Karpas-422 (cell line): ENCODE results near the gene ZNF536. TPM values are rescaled to one million over a fixed set of nuclear protein-coding genes. Genes with fewer than 3 reads are reported as not detected.

Experiments
- DNase-seq: peaks from one replicate; pipeline ENCODE4 v3.0.0-alpha.2; 2015
- H2AFZ ChIP-seq: fragments of 200-600 bp; sonication (generic); 2 replicates; pipeline ENCODE4 v1.6.1; 2014; ENCODE audit warnings: antibody characterized with exemption, low read length, mixed read lengths
- H3K27ac ChIP-seq: fragments of 200-600 bp; sonication (generic); 2 replicates; pipeline ENCODE4 v1.5.1; 2014; ENCODE audit warnings: mild to moderate bottlenecking, low read length, moderate library complexity
- H3K27me3 ChIP-seq: fragments of 200-600 bp; sonication (generic); 2 replicates; pipeline ENCODE4 v1.6.1; 2014; ENCODE audit warnings: low read length, mixed read lengths
- H3K36me3 ChIP-seq: fragments of 200-600 bp; sonication (generic); 2 replicates; pipeline ENCODE4 v1.6.1; 2014; ENCODE audit warnings: low read length, mixed read lengths; ENCODE audit not compliant: insufficient read depth
- H3K4me1 ChIP-seq: fragments of 200-600 bp; sonication (generic); 2 replicates; pipeline ENCODE4 v1.6.1; 2014; ENCODE audit warnings: mild to moderate bottlenecking, low read length, mixed read lengths
- H3K4me2 ChIP-seq: fragments of 200-600 bp; sonication (generic); 2 replicates; pipeline ENCODE4 v1.6.1; 2014; ENCODE audit warnings: low read length, low read depth, mild to moderate bottlenecking; ENCODE audit not compliant: poor library complexity, severe bottlenecking
- H3K4me3 ChIP-seq: fragments of 200-600 bp; sonication (generic); 2 replicates; pipeline ENCODE4 v1.5.1; 2014; ENCODE audit warnings: mild to moderate bottlenecking, antibody characterized with exemption, low read length, mixed read lengths
- H3K79me2 ChIP-seq: fragments of 200-600 bp; sonication (generic); 2 replicates; pipeline ENCODE4 v1.6.1; 2014; ENCODE audit warnings: mild to moderate bottlenecking, low read length, mixed read lengths
- H3K9ac ChIP-seq: fragments of 200-600 bp; sonication (generic); 2 replicates; pipeline ENCODE4 v1.6.0; 2014; ENCODE audit warnings: low read length
- H3K9me2 ChIP-seq: fragments of 200-600 bp; sonication (generic), shearing (Covaris generic); replicated peaks from 2 replicates; pipeline ENCODE4 v1.6.0; 2014; ENCODE audit warnings: mild to moderate bottlenecking, low read length, moderate library complexity; ENCODE audit not compliant: insufficient read depth
- H3K9me3 ChIP-seq: fragments of 300-700, 200-600 bp; sonication (generic); 2 replicates; pipeline ENCODE4 v1.6.1; 2014; ENCODE audit warnings: low read length, mixed read lengths
- H4K20me1 ChIP-seq: fragments of 200-600 bp; sonication (generic); 2 replicates; pipeline ENCODE4 v1.6.1; 2014; ENCODE audit warnings: mild to moderate bottlenecking, antibody characterized with exemption, low read length, low read depth; ENCODE audit not compliant: insufficient read depth
- total RNA-seq: library from RNA; depleted of rRNA; stranded (reverse); fragments of >200 nt; shearing (Covaris generic); gene quantifications from 2 replicates; pipeline ENCODE4 v1.2.3, GENCODE V29; 2014; ENCODE audit warnings: low replicate concordance

ZNF536 gene
- total RNA-seq, 1 experiment from 2014 or later: 7.0 TPM

DNA sequence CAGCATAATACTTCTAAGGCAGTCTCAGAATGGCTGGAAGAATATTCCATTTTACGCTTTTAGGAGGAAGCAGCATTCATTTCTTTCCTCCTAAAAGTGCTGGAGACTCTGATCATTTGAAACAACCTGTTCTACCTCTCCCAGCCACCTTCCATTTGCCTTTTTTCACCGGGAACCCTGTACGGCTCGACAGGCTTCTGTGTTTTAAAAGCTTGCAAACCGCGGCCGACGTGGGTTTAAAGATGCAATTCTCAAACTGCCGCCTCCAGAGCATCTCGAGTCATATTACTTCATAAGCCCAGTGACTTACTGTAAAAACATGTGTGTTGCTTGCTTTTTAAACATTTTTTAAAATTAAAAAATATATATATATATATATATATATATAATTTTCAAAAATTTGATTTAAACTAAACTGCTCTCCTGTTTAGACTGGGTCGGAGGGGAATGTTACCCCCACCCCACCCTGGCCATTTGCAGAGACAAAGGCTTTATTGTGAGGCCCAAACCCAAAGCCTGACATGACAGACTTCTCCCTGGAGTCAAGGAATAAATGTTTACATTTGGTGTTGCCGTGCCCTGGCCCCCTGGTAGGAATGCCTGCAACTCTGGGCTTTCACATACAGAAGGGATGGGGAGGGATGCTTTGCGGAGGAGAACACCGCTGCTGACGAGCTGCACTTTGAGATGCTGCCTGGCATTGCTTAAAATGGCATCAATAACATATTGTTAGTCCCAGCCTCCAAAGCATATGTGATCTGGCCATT lies 30.4 kb downstream of the ZNF536 start:
- no peak overlapping the region for H3K4me3 ChIP-seq
- no peak overlapping the region for H3K9ac ChIP-seq
- no peak overlapping the region for H2AFZ ChIP-seq
- no peaks in the 10 kb centered on the region for H3K27me3 ChIP-seq
- no peak for DNase-seq
- H3K4me2 ChIP-seq: no peak overlapping the region
- no peak overlapping the region for H3K27ac ChIP-seq
- peaks cover 32% of the 10 kb centered on the region for H3K4me1 ChIP-seq
- H4K20me1 ChIP-seq: no peaks in the 10 kb centered on the region
- H3K79me2 ChIP-seq: no peaks in the 10 kb centered on the region
- H3K36me3 ChIP-seq: no peaks in the 10 kb centered on the region
- no peaks in the 10 kb centered on the region for H3K9me2 ChIP-seq
- H3K9me3 ChIP-seq: no peaks in the 10 kb centered on the region

DNA sequence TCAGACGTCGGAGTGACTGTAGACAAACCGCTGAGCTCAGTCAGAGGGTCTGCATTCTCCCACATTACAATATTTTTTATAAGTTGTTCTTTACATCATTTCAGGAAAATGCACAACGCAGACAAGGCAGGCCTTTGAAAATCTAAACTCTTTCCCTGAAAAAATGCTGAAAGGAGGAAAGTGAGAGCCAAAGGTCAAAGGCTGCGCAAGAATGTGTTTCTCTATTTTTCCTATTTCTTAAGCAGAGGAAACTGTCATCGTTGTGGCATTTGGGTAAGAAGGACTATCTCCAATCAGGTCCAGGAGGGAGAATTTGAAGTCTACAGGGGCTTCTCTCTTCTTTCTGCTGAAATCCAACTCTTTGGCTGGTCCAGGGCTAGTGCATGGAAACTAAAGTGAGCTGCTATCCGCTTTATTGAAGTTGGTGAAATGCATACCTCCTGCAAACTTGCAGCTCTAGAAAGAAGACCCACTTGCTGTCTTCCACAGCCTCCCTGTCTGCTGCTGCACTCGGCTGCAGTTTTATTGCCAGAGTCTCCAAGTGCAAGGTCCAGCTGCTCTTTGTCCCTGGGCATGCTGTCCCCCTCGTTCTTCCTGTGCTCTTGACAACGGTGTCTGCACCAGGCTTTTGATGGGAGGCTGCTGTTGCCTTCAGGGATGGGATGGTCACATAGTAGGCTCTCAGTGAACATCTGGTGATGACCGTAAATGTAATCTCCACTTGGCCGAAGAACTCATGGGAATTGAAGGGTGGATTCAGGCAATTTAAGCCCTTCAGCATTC lies 31.2 kb downstream of the ZNF536 start:
- Histone ChIP-seq H3K79me2 (no peaks in the 10 kb centered on the region), H3K9me3 (no peaks in the 10 kb centered on the region), H3K27ac (no peak overlapping the region), H3K9ac (no peak overlapping the region), H3K9me2 (no peaks in the 10 kb centered on the region), H3K4me1 (peaks cover 32% of the 10 kb centered on the region), H3K4me2 (no peak overlapping the region), H3K36me3 (no peaks in the 10 kb centered on the region), H4K20me1 (no peaks in the 10 kb centered on the region), H3K27me3 (no peaks in the 10 kb centered on the region), H3K4me3 (no peak overlapping the region), H2AFZ (no peak overlapping the region)
- DNase-seq: no peak

DNA sequence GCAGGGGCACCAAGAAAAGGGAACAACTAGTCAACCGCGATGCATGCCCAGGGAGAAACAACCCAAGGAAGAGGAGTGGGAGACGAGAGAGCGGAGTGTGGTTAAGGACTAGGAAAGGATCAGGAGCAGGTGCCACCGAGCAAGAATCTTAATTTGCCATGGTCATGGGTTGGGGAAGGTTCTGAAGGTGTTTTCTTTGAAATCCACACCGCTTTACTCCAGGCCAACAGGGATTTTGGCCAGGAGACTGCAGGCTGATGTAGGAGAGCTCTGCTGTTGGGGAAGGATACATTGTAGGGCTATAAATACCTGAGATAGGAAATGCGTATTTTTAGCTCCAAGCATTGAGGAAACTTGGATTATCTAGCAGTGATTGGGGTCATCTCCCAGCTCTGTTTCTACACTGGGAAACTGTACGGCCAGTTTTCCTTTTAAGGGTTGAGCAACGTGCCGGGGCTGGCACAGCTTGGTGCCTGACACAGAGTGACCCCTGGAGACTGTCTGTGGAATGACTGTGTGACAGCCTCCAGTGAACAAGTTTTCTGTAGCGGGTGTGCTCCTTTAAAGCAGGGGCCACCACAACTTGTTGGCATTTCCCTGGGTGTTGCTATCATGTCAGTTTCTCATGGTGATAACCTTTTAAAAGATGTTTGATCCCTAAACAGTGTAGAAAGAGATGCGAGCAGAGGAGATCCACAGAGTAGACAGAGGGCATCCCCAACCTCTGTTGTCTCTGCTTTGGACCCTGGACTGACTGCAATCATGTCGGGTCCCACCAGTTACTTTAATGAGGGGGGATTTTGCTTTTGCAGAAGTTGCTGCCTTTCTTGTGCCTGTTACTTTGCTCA lies 34.3 kb downstream of the ZNF536 start:
- Histone ChIP-seq H3K9ac (0 out of 2 replicates have a peak overlapping the region, but pooled peaks have one; percentile 34), H3K79me2 (no peaks in the 10 kb centered on the region), H3K4me3 (no peak overlapping the region), H3K27ac (no peak overlapping the region), H4K20me1 (no peaks in the 10 kb centered on the region), H3K36me3 (no peaks in the 10 kb centered on the region), H3K4me2 (peak overlapping the region; percentile 30), H3K9me2 (no peaks in the 10 kb centered on the region), H3K9me3 (no peaks in the 10 kb centered on the region), H2AFZ (peak overlapping the region; percentile 3; the same call in 1 of the 2 replicates), H3K4me1 (peaks cover 27% of the 10 kb centered on the region), H3K27me3 (no peaks in the 10 kb centered on the region)
- DNase-seq: peak; percentile 85

DNA sequence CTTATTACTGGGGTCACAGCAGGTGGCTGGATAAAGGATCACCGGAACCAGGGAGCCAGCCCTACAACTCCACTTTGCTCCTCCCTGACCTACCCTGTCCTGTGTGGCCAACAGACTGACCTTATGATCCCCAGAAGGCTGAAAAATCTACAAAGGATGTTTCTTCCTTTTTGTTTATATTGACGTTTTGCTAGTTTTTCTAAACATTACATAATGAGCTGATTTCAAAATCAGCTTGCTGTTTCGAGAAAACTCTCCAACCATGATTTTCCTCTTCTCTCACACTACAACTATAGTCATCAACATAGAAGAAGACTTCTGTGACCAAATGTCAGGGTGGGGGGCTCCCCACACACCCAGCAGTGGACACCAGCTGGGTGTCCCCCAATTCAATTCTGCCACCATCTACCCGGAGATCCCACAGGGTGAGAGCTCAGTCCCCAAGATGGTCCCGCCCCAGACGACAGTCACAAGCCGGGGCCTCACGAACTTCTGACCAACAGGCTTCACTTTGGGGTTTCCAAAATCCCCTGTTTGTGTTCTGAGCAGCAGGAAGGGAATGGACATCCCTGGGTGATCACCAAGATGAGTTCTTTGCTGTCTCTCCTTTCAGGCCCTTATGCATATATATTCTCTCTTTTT lies 35.0 kb downstream of the ZNF536 start:
- no peaks in the 10 kb centered on the region for H3K79me2 ChIP-seq
- no peak overlapping the region for H3K27ac ChIP-seq
- 0 out of 2 replicates have a peak overlapping the region, but pooled peaks have one; percentile 34 for H3K9ac ChIP-seq
- H3K36me3 ChIP-seq: no peaks in the 10 kb centered on the region
- no peaks in the 10 kb centered on the region for H3K9me2 ChIP-seq
- H3K4me1 ChIP-seq: peaks cover 19% of the 10 kb centered on the region
- no peaks in the 10 kb centered on the region for H3K27me3 ChIP-seq
- H4K20me1 ChIP-seq: no peaks in the 10 kb centered on the region
- no peaks in the 10 kb centered on the region for H3K9me3 ChIP-seq
- no peak overlapping the region for H2AFZ ChIP-seq
- no peak overlapping the region for H3K4me3 ChIP-seq
- DNase-seq: no peak
- H3K4me2 ChIP-seq: no peak overlapping the region

DNA sequence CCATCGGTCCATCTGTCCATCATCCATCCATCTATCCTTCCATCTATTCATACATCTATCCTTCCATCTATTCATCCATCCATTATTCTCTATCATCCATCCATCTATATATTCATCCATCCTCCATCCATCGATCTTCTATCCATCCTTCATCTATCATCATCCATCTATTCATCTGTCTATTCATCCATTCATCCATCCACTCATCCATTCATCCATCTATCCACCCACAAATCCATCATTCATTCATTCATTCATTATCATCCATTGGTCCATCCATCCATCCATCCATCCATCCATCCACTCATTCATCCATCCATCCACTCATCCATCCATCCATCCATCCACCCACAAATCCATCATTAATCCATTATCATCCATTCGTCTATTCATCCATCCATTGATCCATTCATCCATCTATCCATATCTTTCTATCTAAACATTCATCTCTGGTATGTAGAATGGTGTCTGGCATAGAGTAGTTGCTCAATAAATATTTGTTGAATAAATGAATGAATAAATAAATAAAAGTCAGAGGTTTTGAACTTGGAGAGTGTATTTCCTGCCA lies 36.6 kb downstream of the ZNF536 start:
- H3K4me3 ChIP-seq: no peak overlapping the region
- no peaks in the 10 kb centered on the region for H3K9me2 ChIP-seq
- H3K4me2 ChIP-seq: no peak overlapping the region
- no peaks in the 10 kb centered on the region for H3K9me3 ChIP-seq
- H2AFZ ChIP-seq: no peak overlapping the region
- no peaks in the 10 kb centered on the region for H3K79me2 ChIP-seq
- H4K20me1 ChIP-seq: no peaks in the 10 kb centered on the region
- H3K36me3 ChIP-seq: no peaks in the 10 kb centered on the region
- DNase-seq: no peak
- no peaks in the 10 kb centered on the region for H3K27me3 ChIP-seq
- no peak overlapping the region for H3K27ac ChIP-seq
- peaks cover 13% of the 10 kb centered on the region for H3K4me1 ChIP-seq
- no peak overlapping the region for H3K9ac ChIP-seq

DNA sequence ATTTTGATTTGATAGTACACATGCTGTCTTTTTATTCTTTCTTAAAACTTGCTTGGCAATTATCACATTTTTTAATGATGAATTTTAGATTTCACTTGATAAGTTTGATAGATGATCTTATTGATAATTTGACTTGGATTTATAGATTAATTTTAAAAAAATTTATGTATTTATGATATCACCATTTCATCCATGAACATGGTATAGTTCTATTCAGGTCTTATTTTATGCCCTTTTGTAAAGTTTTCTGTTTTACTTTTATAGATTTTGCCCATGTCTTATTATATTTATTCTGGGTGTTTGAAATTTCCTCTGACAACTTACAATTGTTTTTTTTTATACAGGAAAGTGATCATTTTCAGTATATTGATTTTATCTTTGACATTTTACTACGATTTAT lies 39.5 kb downstream of the ZNF536 start:
- H3K27ac ChIP-seq: no peak overlapping the region
- no peaks in the 10 kb centered on the region for H3K9me2 ChIP-seq
- no peaks in the 10 kb centered on the region for H3K9me3 ChIP-seq
- H4K20me1 ChIP-seq: no peaks in the 10 kb centered on the region
- H3K4me2 ChIP-seq: no peak overlapping the region
- H3K36me3 ChIP-seq: no peaks in the 10 kb centered on the region
- H3K4me3 ChIP-seq: no peak overlapping the region
- H3K27me3 ChIP-seq: no peaks in the 10 kb centered on the region
- H2AFZ ChIP-seq: no peak overlapping the region
- no peak for DNase-seq
- H3K9ac ChIP-seq: no peak overlapping the region
- peaks cover 4% of the 10 kb centered on the region for H3K4me1 ChIP-seq
- no peaks in the 10 kb centered on the region for H3K79me2 ChIP-seq

DNA sequence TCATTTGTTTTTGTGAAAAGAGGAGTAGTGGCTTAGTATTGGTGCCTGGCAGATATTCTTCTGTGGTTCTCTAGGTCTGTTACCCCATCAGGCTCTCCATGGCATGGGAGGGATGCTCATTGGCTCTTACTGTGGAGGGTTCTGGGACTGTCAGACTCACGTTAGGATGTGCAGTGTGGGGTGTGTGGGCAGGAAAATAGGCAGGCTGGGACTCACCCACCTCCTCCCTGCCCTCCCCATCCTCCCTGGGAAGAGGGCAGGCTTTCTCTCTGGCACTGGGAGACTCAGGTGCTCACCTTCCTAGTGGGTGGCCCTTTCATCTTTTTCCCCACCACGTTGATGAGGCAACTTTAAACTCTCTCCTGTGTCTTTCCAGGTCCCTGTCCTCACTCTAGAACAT lies 44.2 kb downstream of the ZNF536 start:
- Histone ChIP-seq H3K9me3 (no peaks in the 10 kb centered on the region), H4K20me1 (no peaks in the 10 kb centered on the region), H3K36me3 (no peaks in the 10 kb centered on the region), H3K4me2 (no peak overlapping the region), H3K9ac (no peak overlapping the region), H3K9me2 (no peaks in the 10 kb centered on the region), H3K4me1 (no peaks in the 10 kb centered on the region), H3K4me3 (no peak overlapping the region), H3K79me2 (no peaks in the 10 kb centered on the region), H2AFZ (no peak overlapping the region), H3K27ac (no peak overlapping the region), H3K27me3 (no peaks in the 10 kb centered on the region)
- DNase-seq: no peak
